Measurements from ENCODE around the gene PCDHGA6. TPM values are rescaled to one million over a fixed set of nuclear protein-coding genes. Genes with fewer than 3 reads are reported as not detected.
"Not testable (repeated sequence)": the region's sequence is repeated elsewhere in the genome, so short reads cannot be mapped to it uniquely, and the experiment has no call there.

PCDHGA6 gene
- total RNA-seq, 1 donor from 2014 or later = 0.49 TPM

- DNase-seq (ENCODE audit: low read depth, low spot score) = no peak
- Mint-ChIP-seq H3K27ac (ENCODE audit: unreplicated experiment) (no peak overlapping the region), H3K27me3 (ENCODE audit: low read depth) (no peaks in the 10 kb centered on the region), H3K4me3 (no peak overlapping the region), H3K9me3 (peaks cover 19% of the 10 kb centered on the region), H3K4me1 (no peaks in the 10 kb centered on the region), H3K36me3 (ENCODE audit: low read depth) (peaks cover 22% of the 10 kb centered on the region)
- no peak for TF ChIP-seq CTCF (conservative IDR thresholded peaks at IDR 0.05)
Observed at GRCh38 chr5:141374627-141375026, 936 bp downstream of the PCDHGA6 start.

DNA sequence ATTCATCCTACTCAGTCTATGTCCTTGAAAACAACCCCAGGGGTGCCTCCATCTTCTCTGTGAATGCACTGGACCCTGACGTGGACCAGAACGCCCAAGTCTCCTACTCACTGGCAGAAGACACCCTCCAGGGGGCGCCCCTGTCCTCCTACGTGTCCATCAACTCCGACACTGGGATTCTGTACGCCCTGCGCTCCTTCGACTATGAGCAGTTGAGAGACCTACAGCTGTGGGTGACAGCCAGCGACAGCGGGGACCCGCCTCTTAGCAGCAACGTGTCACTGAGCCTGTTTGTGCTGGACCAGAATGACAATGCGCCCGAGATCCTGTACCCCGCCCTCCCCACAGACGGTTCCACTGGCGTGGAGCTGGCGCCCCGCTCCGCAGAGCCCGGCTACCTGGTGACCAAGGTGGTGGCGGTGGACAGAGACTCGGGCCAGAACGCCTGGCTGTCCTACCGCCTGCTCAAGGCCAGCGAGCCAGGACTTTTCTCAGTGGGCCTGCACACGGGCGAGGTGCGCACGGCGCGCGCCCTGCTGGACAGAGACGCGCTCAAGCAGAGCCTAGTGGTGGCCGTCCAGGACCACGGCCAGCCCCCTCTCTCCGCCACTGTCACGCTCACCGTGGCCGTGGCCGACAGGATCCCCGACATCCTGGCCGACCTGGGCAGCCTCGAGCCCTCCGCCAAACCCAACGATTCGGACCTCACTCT is 1.9 kb downstream of the PCDHGA6 start:
- H3K4me1 Mint-ChIP-seq; H3K27ac Mint-ChIP-seq (ENCODE audit: unreplicated experiment); H3K4me3 Mint-ChIP-seq; DNase-seq (ENCODE audit: low read depth, low spot score); H3K27me3 Mint-ChIP-seq (ENCODE audit: low read depth): not testable (repeated sequence)
- peaks cover 17% of the 10 kb centered on the region for H3K9me3 Mint-ChIP-seq
- H3K36me3 Mint-ChIP-seq (ENCODE audit: low read depth) = peaks cover 16% of the 10 kb centered on the region

GRCh38 chr5:141382469-141383294 is 9.0 kb downstream of the PCDHGA6 start, which contains the start of gene PCDHGA7:
Gene PCDHGA7 (plus strand): TSS chr5:141382742. CDS start chr5:141382900, 158 bp downstream.
- Mint-ChIP-seq H3K36me3 (ENCODE audit: low read depth) (peaks cover 32% of the 10 kb centered on the region), H3K4me1 (no peaks in the 10 kb centered on the region), H3K27me3 (ENCODE audit: low read depth) (no peaks in the 10 kb centered on the region), H3K9me3 (peaks cover 23% of the 10 kb centered on the region), H3K4me3 (no peak within 1 kb of the TSS), H3K27ac (ENCODE audit: unreplicated experiment) (no peak within 1 kb of the TSS)
- no peak for TF ChIP-seq CTCF (conservative IDR thresholded peaks at IDR 0.05)
- no peak for DNase-seq (ENCODE audit: low read depth, low spot score)

- TF ChIP-seq CTCF (conservative IDR thresholded peaks at IDR 0.05) = no peak
- no peak for DNase-seq (ENCODE audit: low read depth, low spot score)
- H3K27ac Mint-ChIP-seq (ENCODE audit: unreplicated experiment) = no peak overlapping the region
- H3K36me3 Mint-ChIP-seq (ENCODE audit: low read depth) = peaks cover 33% of the 10 kb centered on the region
- no peaks in the 10 kb centered on the region for H3K27me3 Mint-ChIP-seq (ENCODE audit: low read depth)
- peaks cover 24% of the 10 kb centered on the region for H3K9me3 Mint-ChIP-seq
- no peaks in the 10 kb centered on the region for H3K4me1 Mint-ChIP-seq
- H3K4me3 Mint-ChIP-seq = no peak overlapping the region
Observed at GRCh38 chr5:141383345-141383744, 9.7 kb downstream of the PCDHGA6 start.

DNA sequence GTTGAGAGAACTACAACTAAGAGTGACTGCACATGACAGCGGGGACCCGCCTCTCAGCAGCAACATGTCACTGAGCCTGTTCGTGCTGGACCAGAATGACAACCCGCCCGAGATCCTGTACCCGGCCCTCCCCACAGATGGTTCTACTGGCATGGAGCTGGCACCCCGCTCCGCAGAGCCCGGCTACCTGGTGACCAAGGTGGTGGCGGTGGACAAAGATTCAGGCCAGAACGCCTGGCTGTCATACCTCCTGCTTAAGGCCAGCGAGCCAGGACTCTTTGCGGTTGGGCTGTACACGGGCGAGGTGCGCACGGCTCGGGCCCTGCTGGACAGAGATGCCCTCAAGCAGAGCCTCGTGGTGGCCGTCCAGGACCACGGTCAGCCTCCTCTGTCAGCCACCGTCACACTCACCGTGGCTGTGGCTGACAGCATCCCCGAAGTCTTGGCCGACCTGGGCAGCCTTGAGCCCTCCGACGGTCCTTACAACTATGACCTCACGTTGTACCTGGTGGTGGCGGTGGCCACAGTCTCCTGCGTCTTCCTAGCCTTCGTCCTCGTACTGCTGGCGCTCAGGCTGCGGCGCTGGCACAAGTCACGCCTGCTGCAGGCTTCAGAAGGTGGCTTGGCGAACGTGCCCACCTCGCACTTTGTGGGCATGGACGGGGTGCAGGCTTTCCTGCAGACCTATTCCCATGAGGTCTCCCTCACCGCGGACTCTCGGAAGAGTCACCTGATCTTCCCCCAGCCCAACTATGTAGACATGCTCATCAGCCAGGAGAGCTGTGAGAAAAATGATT is 11.0 kb downstream of the PCDHGA6 start:
- DNase-seq (ENCODE audit: low read depth, low spot score) = no peak

More for the DNA sequence above, 11.0 kb downstream of the PCDHGA6 start:
- Mint-ChIP-seq H3K9me3 (peaks cover 24% of the 10 kb centered on the region), H3K27ac (ENCODE audit: unreplicated experiment) (no peak overlapping the region), H3K36me3 (ENCODE audit: low read depth) (peaks cover 39% of the 10 kb centered on the region), H3K27me3 (ENCODE audit: low read depth) (no peaks in the 10 kb centered on the region), H3K4me1 (no peaks in the 10 kb centered on the region), H3K4me3 (no peak overlapping the region)
- TF ChIP-seq CTCF (conservative IDR thresholded peaks at IDR 0.05) = no peak

Data from neural crest cell (in vitro differentiated cells).